K562 (cell line): ENCODE measurements around the gene SERINC5. TPM values are rescaled to one million over a fixed set of nuclear protein-coding genes. Genes with fewer than 3 reads are reported as not detected.

ENCODE experiments used
- ATAC-seq: fragments of 200-7000 bp; cut with Tn5 transposase; 3 replicates; pipeline ENCODE4 v1.9.1; 2020; ENCODE audit warnings: moderate library complexity
- BruUV-seq: library from RNA; stranded (reverse); fragments of 400-500 nt; replicated peaks from 2 replicates; lab custom pipeline; 2021; lab: Mats Ljungman, UMichigan
- CTCF ChIA-PET: fragments of 300-600 bp; formaldehyde crosslinking; extraction: SDS; loops from one replicate; lab custom pipeline; 2021; ENCODE audit warnings: low intra/inter-chr PET ratio; lab: Yijun Ruan, JAX
- POLR2A ChIA-PET: fragments of 300-600, 350-650 bp; sonication (Branson Sonifier 250); formaldehyde crosslinking; extraction: SDS; loops from one replicate; lab custom pipeline; 2021; ENCODE audit warnings: antibody characterized with exemption, inconsistent platforms; lab: Yijun Ruan, JAX
- DNase-seq, 4 experiments: peaks; one replicate each; pipeline versions ENCODE4 v3.0.0 to v3.0.0-alpha.2; 2011 to 2018; ENCODE audit warnings: low spot score in 3 of 4, mixed read lengths in 3 of 4; ENCODE audit errors: extremely low read depth in 1 of 4
- FAIRE-seq: peaks from 2 replicates; lab custom pipeline; 2011; peaks lifted over from hg19 to GRCh38; lab: Jason Lieb, UNC
- H2AFZ ChIP-seq: 2 replicates; pipeline ENCODE4 v1.6.0; 2011; ENCODE audit warnings: low read depth, low read length, control low read depth, inconsistent platforms
- H3K27ac ChIP-seq: fragments of 200-600 bp; 3 replicates; pipeline ENCODE4 v1.8.0; 2011; ENCODE audit warnings: low read depth, mild to moderate bottlenecking, control low read depth, inconsistent platforms, low read length, moderate library complexity, mixed read lengths; ENCODE audit errors: extremely low read depth
- H3K27me3 ChIP-seq, 2 experiments: fragments of 300-600 bp in 1 of 2; 2 replicates in 1 of 2; 3 replicates in 1 of 2; pipeline versions ENCODE4 v1.6.0 to v1.8.0; 2011; ENCODE audit warnings: inconsistent platforms in 2 of 2, low read length in 2 of 2, mild to moderate bottlenecking in 1 of 2, mixed read lengths in 1 of 2, moderate library complexity in 1 of 2; ENCODE audit not compliant: control insufficient read depth in 2 of 2, insufficient read depth in 2 of 2
- H3K36me3 ChIP-seq: fragments of 300-600 bp; 3 replicates; pipeline ENCODE4 v1.8.0; 2011; ENCODE audit warnings: mild to moderate bottlenecking, low read length, inconsistent platforms; ENCODE audit not compliant: control insufficient read depth, insufficient read depth
- H3K4me1 ChIP-seq, 2 experiments: fragments of 200-600 bp in 1 of 2; replicated peaks in 1 of 2; 2 replicates in 1 of 2; 3 replicates in 1 of 2; pipeline versions ENCODE4 v1.5.1 to v1.8.0; 2011; ENCODE audit warnings: inconsistent platforms in 2 of 2, low read length in 2 of 2, mild to moderate bottlenecking in 1 of 2, mixed read lengths in 1 of 2, moderate library complexity in 1 of 2; ENCODE audit not compliant: control insufficient read depth in 2 of 2, insufficient read depth in 2 of 2
- H3K4me2 ChIP-seq: 2 replicates; pipeline ENCODE4 v1.6.1; 2011; ENCODE audit warnings: low read length, control low read depth, inconsistent platforms, mixed read lengths; ENCODE audit not compliant: insufficient read depth
- H3K4me3 ChIP-seq: fragments of 200-600 bp; sonication (generic), shearing (Covaris generic); 2 replicates; pipeline ENCODE4 v1.5.1; 2016; ENCODE audit warnings: control low read depth, inconsistent platforms
- H3K79me2 ChIP-seq: fragments of 200-600 bp; 3 replicates; pipeline ENCODE4 v1.8.0; 2011; ENCODE audit warnings: low read length, inconsistent platforms; ENCODE audit not compliant: control insufficient read depth, insufficient read depth
- H3K9ac ChIP-seq, 2 experiments: 2 replicates each; pipeline versions ENCODE4 v1.6.0 to v1.6.1; 2011; ENCODE audit warnings: low read depth in 2 of 2, low read length in 2 of 2, control low read depth in 1 of 2, inconsistent platforms in 1 of 2, mild to moderate bottlenecking in 1 of 2, mixed read lengths in 1 of 2; ENCODE audit not compliant: insufficient read depth in 1 of 2
- H3K9me1 ChIP-seq: one replicate; pipeline ENCODE4 v1.6.0; 2011; ENCODE audit warnings: inconsistent platforms, mild to moderate bottlenecking, low read length, moderate library complexity; ENCODE audit not compliant: control insufficient read depth, insufficient read depth
- H3K9me3 ChIP-seq: replicated peaks from 2 replicates; pipeline ENCODE4 v1.5.1; 2011; ENCODE audit warnings: low read depth, low read length, inconsistent platforms; ENCODE audit not compliant: control insufficient read depth, insufficient read depth
- H4K20me1 ChIP-seq: replicated peaks from 2 replicates; pipeline ENCODE4 v1.6.1; 2011; ENCODE audit warnings: low read length, inconsistent platforms, mixed read lengths; ENCODE audit not compliant: control insufficient read depth, insufficient read depth
- BRF1 ChIP-seq: IDR thresholded peaks from 3 replicates; pipeline ENCODE4 v1.6.1; 2011; ENCODE audit warnings: borderline replicate concordance, mild to moderate bottlenecking; ENCODE audit not compliant: insufficient read length; ENCODE audit errors: extremely low read depth
- ELF2 ChIP-seq: fragments of 250-450 bp; sonication (Bioruptor Pico); IDR thresholded peaks from 2 replicates; pipeline ENCODE4 v1.5.0; 2021; ENCODE audit warnings: mild to moderate bottlenecking
- RBFOX2 ChIP-seq: fragments of 200-400 bp; formaldehyde crosslinking; IDR thresholded peaks from 2 replicates; pipeline ENCODE4 v1.6.1; 2017; ENCODE audit warnings: low read depth, mild to moderate bottlenecking, low read length, moderate library complexity
- RCOR1 ChIP-seq, 2 experiments: IDR thresholded peaks; 2 replicates each; pipeline ENCODE4 v1.6.1; 2012; ENCODE audit warnings: low read depth in 2 of 2, low read length in 2 of 2, borderline replicate concordance in 1 of 2, improper control_type of control experiment in 1 of 2
- TSC22D4 ChIP-seq: fragments of 450-650 bp; IDR thresholded peaks from 2 replicates; pipeline ENCODE4 v1.6.1; 2016; ENCODE audit warnings: missing genetic modification characterization, missing biosample characterization, control low read depth
- WGBS: fragments of 100-300 bp; shearing (Covaris generic); methylation state at CpG from one replicate; pipeline ENCODE4 v1.1.6; 2016; ENCODE audit warnings: low coverage, mixed read lengths; ENCODE audit not compliant: insufficient coverage; ENCODE audit errors: missing lambda C conversion rate; 5-methylcytosine and 5-hydroxymethylcytosine counted together
- in situ Hi-C: fragments of 300-500 bp; cut with MboI; formaldehyde crosslinking; loops from 4 replicates; pipeline ENCODE4 v1.15.0; 2018; ENCODE audit warnings: inconsistent platforms, mixed read lengths
- intact Hi-C: fragments of 100-400 bp; cut with micrococcal nuclease; formaldehyde crosslinking; loops from 2 replicates; pipeline ENCODE4 v1.14.2; 2022
- polyA plus RNA-seq, 8 experiments: library from polyadenylated mRNA; depleted of rRNA in 4 of 8; stranded (reverse) in 5 of 8; unstranded in 3 of 8; fragments of >200 nt; fragmentation: Nextera tagmentation in 2 of 8; fragmentation: Illumina TruSeq in 1 of 8; extraction: Ambion mirVana in 2 of 8; extraction: Trizol in 1 of 8; gene quantifications; 2 replicates each; pipeline versions ENCODE4 v1.2.1 to v1.2.3, GENCODE V29; 2011 to 2014; ENCODE audit warnings: inconsistent platforms in 1 of 8, missing spikeins in 1 of 8
- total RNA-seq, 7 experiments: library from RNA; depleted of rRNA in 6 of 7; stranded (reverse); fragments of >200 nt in 6 of 7; fragmentation: Illumina TruSeq in 2 of 7; extraction: Trizol in 2 of 7; gene quantifications; 2 replicates each; pipeline versions ENCODE4 v1.2.1 to v1.2.3, GENCODE V29; 2011 to 2021; ENCODE audit warnings: low replicate concordance in 1 of 7
- TF ChIP-seq, protein P1 (sequence below), 2 experiments: fragments of 450-650 bp; IDR thresholded peaks; 2 replicates each; pipeline ENCODE4 v1.6.1; 2016; ENCODE audit warnings: mild to moderate bottlenecking in 2 of 2, borderline replicate concordance in 1 of 2, low read depth in 1 of 2, moderate library complexity in 1 of 2

The SERINC5 gene
- total and polyA plus RNA-seq, 9 of the 15 experiments (the other 6 are each of a cell fraction or from before 2014, with no cell fraction given): 1.4 to 7.9 (median 3.7) TPM

DNA sequence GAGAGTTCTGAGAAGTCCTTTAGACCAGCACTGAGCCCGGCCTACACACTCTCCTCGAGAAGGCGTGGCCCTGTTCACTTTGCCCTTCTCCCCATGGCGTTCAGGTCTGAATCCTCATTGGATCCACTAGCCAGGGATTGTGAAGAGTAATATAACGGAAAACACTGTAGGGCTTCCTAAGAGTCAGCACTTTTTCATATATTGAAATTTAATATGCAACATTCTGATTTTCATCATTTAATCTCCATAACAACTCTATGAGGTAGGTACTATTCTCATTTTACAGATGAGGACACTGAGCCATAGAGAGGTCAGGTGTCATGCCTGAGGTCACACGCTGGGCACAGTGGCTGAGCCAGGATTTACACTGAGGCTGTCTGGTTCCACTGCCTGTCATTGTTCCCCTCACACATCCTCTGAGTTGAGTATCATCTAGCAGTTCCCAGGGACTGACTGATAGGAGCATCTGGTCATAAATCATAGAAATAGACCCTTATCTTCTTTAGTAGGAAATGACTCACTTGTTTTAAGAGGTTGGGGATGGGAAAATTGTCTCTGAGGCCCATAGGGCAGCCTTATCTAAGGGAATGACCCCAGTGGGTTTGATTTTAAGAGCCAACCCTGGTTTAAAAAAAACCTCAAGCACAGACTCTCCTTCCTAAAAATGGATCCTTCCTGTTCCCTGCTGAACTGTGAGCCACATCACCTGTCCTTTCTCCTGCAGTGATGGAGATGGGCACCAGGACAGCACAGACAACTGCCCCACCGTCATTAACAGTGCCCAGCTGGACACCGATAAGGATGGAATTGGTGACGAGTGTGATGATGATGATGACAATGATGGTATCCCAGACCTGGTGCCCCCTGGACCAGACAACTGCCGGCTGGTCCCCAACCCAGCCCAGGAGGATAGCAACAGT, 179.5 kb downstream of the SERINC5 start (continued):
- no peak for TF ChIP-seq BRF1

DNA sequence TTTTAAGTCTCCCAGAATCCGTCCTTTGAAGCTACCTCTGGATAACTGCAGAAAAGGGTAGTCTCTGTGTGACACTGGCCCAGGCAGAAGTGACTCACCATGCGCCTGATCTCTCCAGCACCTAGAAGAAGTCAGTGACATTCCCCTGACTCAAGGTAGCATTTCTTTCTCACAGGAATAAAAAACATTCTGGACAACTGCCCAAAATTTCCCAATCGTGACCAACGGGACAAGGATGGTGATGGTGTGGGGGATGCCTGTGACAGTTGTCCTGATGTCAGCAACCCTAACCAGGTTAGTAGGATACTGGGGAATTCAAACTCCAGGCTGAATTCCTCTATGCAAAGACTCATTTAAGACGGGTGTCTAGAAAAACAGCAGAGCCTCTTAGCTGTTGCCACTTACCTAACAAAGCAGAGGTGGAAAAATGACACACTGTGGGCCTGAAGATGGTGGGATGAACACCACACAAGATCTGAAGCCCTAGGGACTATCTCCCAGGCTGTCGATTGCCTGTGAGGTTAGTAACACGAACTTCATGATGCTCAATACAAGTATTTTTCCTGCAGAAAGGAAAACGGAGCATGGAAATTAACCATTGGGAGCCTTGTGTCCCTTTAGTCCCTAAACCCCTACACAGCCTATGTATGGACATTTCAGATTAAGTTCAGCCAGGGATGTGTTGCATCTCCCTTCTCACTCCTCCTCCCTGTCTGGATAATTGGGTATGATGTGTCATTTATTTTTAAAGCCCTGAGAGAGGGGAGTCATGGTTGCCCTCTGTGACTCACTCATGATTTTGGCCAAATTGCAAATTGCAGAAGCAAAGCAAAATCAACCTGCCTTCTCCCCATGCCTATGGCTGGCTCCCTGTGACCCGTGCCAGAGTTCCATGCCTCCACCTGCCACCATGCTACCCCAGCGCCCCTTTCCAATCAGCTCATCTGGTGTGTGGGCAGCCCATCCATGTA, 183.5 kb downstream of the SERINC5 start:
- in situ Hi-C loops (no loop called here), intact Hi-C loops (no loop called here)
- Histone ChIP-seq H3K4me2 (no peak overlapping the region), H3K27me3 (peaks cover 6 to 35% of the 10 kb centered on the region in 2 experiments; a peak in 4 of 5 replicates), H4K20me1 (no peaks in the 10 kb centered on the region), H3K9ac (no peak overlapping the region), H3K4me3 (no peak overlapping the region), H3K27ac (no peak overlapping the region), H3K36me3 (no peaks in the 10 kb centered on the region), H3K9me1 (no peaks in the 10 kb centered on the region), H3K79me2 (no peaks in the 10 kb centered on the region), H3K9me3 (no peaks in the 10 kb centered on the region), H3K4me1 (no peaks in the 10 kb centered on the region), H2AFZ (no peak overlapping the region)
- POLR2A ChIA-PET: no interaction called here
- under 1% methylated on average over 10 of the region's 10 CpGs for WGBS
- DNase-seq (no peak), ATAC-seq (no peak), FAIRE-seq (no peak)
- CTCF ChIA-PET: no interaction called here
- no TSS peak for BruUV-seq
- TF ChIP-seq, protein P1, sequence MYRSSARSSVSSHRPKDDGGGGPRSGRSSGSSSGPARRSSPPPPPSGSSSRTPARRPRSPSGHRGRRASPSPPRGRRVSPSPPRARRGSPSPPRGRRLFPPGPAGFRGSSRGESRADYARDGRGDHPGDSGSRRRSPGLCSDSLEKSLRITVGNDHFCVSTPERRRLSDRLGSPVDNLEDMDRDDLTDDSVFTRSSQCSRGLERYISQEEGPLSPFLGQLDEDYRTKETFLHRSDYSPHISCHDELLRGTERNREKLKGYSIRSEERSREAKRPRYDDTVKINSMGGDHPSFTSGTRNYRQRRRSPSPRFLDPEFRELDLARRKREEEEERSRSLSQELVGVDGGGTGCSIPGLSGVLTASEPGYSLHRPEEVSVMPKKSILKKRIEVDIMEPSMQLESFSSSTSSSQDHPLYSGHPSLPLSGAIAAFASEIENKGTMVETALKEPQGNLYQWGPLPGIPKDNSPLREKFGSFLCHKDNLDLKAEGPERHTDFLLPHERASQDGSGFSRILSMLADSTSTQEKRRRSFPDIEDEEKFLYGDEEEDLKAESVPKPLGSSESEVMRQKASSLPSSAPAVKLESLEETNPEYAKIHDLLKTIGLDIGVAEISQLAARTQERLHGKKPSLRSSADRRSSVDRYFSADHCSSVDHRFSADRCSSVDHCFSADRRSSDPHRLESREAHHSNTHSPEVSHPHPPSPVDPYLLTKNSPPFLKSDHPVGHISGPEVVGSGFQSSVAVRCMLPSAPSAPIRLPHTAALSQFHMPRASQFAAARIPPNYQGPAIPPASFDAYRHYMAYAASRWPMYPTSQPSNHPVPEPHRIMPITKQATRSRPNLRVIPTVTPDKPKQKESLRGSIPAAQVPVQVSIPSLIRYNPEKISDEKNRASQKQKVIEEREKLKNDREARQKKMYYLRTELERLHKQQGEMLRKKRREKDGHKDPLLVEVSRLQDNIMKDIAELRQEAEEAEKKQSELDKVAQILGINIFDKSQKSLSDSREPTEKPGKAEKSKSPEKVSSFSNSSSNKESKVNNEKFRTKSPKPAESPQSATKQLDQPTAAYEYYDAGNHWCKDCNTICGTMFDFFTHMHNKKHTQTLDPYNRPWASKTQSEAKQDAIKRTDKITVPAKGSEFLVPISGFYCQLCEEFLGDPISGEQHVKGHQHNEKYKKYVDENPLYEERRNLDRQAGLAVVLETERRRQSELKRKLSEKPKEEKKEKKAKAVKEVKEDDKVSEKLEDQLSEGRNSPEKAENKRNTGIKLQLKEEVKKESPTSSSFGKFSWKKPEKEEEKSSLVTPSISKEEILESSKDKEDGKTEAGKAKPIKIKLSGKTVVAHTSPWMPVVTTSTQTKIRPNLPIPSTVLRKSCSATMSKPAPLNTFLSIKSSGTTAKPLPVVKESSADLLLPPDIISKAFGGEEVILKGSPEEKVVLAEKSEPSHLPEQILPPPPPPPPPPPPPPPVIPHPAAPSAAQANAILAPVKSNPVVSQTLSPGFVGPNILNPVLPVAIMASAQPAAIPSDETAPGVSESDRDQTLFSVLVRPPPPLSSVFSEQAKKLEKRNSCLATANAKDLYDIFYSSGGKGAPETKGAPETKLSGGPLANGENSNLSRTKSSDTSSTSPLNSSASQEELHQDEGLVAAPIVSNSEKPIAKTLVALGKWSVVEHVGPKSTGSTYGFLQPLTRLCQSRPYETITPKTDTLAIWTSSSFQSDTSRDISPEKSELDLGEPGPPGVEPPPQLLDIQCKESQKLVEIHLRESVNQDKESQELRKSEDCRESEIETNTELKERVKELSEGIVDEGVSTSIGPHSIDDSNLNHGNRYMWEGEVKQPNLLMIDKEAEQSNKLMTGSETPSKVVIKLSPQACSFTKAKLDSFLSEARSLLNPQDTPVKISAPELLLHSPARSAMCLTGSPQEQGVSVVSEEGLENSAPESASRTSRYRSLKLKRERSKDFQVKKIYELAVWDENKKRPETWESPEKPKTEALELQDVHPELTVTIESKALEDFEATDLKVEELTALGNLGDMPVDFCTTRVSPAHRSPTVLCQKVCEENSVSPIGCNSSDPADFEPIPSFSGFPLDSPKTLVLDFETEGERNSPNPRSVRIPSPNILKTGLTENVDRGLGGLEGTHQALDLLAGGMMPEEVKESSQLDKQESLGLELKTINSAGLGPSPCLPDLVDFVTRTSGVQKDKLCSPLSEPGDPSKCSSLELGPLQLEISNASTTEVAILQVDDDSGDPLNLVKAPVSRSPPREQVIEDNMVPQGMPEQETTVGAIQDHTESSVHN (IDR thresholded peaks at IDR 0.05; ENCODE audit: borderline replicate concordance in 1 of 2, low read depth in 1 of 2): no peak
- TF ChIP-seq ELF2 (CRISPR knock-in tag) (no peak), RCOR1 (IDR thresholded peaks at IDR 0.05; ENCODE audit: borderline replicate concordance in 1 of 2, low read depth in 2 of 2, low read length in 2 of 2) (no peak), RBFOX2 (no peak), TSC22D4 (tag) (no peak)
